ENCODE data around the gene PSMD10.

PSMD10 gene, protein sequence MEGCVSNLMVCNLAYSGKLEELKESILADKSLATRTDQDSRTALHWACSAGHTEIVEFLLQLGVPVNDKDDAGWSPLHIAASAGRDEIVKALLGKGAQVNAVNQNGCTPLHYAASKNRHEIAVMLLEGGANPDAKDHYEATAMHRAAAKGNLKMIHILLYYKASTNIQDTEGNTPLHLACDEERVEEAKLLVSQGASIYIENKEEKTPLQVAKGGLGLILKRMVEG

GRCh38 chrX:108091264-108091877 is at the start of gene PSMD10, which contains the start of gene ATG4A:
Gene PSMD10, minus strand, starts transcription at chrX:108091542. Its CDS starts 22 bp downstream, at chrX:108091520.
Gene ATG4A, plus strand, starts transcription at chrX:108091778. Its CDS starts 49 bp downstream, at chrX:108091827.
- intact Hi-C loops (cut with DNase I) = no loop called here
- DNase-seq = peak; percentile 87 to 99 (median 90)

- intact Hi-C loops (cut with DNase I) = no loop called here
- no peak for DNase-seq
Measured at GRCh38 chrX:108138814-108139702, 47.7 kb upstream of the PSMD10 start.

DNA sequence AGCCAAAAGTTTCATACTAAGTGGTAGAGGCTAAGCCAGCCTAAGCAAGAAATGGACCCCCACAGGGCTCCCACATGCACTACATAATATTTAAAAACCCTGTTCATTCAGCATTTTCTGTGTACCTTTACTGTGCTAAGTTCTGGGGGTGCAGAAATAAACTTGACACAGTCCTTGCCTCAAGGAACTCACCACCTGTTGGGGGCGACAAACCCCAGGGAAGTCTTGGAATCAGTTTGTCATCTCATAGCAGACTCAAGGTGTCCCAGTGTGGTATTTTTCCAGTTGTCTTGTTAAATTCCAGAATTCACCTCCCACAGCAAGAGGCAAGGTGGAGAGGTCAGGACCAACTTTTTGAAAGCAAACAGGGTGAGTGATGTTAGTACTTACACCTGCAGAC is 43.4 kb upstream of the PSMD10 start:
- intact Hi-C loops (cut with DNase I) = no loop called here
- DNase-seq = no peak

GRCh38 chrX:108132876-108133275 is 41.5 kb upstream of the PSMD10 start:
- intact Hi-C loops (cut with DNase I) = no loop called here
- no peak for DNase-seq

DNA sequence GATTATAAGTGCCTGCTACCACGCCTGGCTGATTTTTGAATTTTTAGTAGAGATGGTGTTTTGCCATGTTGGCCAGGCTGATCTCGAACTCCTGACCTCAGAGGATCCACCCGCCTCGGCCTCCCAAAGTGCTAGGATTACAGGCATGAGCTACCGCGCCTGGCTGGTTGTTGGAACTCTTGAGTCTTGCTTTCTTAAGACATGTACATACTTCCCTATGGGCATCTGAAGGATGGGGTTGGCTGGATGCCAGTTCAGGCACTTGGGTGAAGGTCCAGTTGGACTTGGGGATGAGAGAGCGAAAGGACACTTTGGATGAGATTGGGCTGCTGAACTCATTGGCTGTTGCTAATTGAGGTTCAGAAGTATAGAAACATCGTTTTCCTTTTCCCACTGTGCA is 40.7 kb upstream of the PSMD10 start:
- no peak for DNase-seq
- intact Hi-C loops (cut with DNase I) = no loop called here

DNA sequence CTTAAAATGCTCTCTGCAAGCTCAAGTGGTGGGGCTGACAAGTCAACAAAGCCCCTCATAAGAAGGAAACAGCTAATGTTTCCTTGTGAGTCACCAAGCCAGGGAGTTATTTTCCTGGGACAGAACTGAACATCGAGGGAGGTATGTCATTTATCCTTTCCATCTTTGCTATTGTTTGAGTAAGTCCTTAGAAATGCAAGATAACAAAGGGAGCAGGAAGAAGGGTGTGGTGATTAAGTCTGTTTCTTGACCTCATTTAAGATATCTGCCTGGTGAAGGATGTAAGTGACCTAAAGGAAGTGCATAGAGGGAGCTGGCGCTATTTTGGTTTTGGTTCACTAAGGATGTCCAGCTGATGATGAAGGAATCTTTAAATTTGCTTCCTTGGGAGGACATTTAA is 40.1 kb upstream of the PSMD10 start:
- intact Hi-C loops (cut with DNase I) = no loop called here

GRCh38 chrX:108130889-108131288 is 39.5 kb upstream of the PSMD10 start:
- intact Hi-C loops (cut with DNase I) = no loop called here
- DNase-seq = no peak

More for the DNA sequence above, 40.1 kb upstream of the PSMD10 start:
- DNase-seq = no peak

DNA sequence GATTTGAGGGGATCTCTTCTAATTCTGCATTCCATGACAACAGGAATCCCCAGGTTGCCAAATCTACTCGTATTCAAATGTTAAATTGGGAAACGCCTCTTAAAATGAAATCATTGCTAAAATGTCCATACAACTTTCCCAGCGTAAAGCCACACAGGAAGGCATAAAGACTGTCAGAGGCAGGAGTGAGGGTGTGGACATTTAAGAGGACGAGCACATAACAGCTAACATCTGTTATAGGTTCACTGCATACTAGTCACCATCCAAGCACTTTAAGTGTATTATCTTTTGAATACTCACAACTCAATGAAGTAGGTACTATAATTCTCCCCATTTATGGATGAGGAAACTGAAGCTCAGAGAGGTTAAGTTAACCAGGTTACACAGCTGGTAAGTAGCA is 35.8 kb upstream of the PSMD10 start:
- intact Hi-C loops (cut with DNase I) = no loop called here
- no peak for DNase-seq

DNA sequence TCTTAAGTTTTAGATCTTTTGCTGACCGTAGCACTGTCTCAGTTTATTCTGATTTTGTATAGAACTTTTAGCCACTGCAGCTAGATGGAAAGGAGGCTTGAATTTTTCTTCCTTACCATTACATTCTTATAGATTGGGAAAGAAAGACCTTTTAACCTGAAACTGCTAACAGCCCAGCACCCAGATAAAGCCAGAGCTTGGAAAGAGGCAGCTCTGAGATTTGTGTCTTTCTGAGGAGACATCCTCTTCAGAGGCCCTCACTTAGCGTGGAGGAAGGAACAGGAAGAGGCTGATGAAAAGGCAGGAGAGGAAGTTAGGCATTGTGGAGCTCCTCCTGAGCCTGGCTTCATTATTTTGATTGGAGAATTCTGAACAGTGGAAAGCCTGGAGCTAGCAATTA is 35.3 kb upstream of the PSMD10 start:
- intact Hi-C loops (cut with DNase I) = no loop called here
- DNase-seq = no peak

- no peak for DNase-seq
- intact Hi-C loops (cut with DNase I) = no loop called here
Measured at GRCh38 chrX:108123591-108124366, 32.4 kb upstream of the PSMD10 start.

DNA sequence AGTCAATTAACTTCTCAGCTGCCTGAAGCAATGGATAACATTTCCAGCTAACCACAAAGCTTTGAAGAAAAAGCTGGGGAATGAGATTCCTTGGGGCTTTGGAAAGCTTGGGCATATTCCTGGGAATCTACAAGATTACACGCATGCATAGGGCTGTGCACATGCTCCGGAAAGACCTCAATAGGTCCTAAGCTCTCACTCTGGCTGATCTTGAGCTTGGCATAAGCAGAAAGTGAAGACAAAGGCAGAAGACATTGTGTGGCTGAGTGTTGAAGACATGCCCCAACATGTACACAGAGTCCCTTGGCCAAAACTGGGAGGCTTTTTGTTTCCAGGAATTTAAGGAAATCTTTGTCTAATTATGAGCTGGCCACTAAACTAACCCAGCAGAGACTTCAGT is 31.4 kb upstream of the PSMD10 start:
- intact Hi-C loops (cut with DNase I) = no loop called here
- DNase-seq = no peak

- no peak for DNase-seq
- intact Hi-C loops (cut with DNase I) = no loop called here
Measured at GRCh38 chrX:108121291-108121690, 29.9 kb upstream of the PSMD10 start.

- intact Hi-C loops (cut with DNase I) = no loop called here
- no peak for DNase-seq
Measured at GRCh38 chrX:108117988-108118387, 26.6 kb upstream of the PSMD10 start.

DNA sequence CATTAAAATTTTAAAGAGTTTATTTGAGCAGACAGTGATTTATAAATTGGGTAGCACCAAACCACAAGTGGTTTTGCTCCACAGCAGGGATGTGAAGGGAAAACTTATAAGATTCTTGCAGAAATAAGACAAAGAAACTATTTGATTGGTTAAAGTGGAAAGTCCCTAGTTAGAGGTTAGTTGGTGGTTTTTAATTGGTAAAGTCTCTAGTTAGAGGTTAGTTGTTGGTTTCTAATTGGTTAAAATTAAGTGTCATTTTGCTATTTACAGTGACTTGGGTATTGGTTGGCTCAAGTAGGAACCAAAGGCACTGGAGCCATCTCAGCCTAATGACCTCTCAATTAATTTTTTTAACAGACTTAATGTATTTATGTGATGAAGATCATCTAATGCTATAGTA is 23.2 kb upstream of the PSMD10 start:
- intact Hi-C loops (cut with DNase I) = no loop called here
- no peak for DNase-seq

GRCh38 chrX:108105473-108105872 is 14.1 kb upstream of the PSMD10 start:
- DNase-seq = no peak
- intact Hi-C loops (cut with DNase I) = no loop called here

- intact Hi-C loops (cut with DNase I) = no loop called here
- DNase-seq = no peak
Measured at GRCh38 chrX:108097380-108097779, 6.0 kb upstream of the PSMD10 start.

DNA sequence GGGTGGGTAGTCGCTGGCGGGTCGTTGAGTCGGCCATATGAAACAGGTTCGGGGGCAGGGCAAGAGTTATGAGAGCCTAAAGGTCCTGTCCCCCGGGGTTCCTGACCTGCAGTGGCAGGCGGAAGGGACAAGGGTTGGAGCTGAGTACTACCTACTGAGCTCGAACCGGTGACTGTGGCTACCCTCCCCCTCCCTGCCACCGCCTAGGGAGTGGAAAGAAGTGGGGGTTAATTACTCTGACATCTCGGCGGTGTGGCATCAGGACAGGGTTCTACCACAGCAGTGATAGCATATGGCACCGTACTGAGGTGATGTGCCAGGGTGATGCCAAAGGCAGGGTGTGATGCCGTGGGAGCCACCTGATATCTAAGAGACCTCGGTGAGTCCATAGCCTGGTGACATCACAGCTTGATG is 543 bp upstream of the PSMD10 start:
- DNase-seq = no peak
- intact Hi-C loops (cut with DNase I) = no loop called here

DNA sequence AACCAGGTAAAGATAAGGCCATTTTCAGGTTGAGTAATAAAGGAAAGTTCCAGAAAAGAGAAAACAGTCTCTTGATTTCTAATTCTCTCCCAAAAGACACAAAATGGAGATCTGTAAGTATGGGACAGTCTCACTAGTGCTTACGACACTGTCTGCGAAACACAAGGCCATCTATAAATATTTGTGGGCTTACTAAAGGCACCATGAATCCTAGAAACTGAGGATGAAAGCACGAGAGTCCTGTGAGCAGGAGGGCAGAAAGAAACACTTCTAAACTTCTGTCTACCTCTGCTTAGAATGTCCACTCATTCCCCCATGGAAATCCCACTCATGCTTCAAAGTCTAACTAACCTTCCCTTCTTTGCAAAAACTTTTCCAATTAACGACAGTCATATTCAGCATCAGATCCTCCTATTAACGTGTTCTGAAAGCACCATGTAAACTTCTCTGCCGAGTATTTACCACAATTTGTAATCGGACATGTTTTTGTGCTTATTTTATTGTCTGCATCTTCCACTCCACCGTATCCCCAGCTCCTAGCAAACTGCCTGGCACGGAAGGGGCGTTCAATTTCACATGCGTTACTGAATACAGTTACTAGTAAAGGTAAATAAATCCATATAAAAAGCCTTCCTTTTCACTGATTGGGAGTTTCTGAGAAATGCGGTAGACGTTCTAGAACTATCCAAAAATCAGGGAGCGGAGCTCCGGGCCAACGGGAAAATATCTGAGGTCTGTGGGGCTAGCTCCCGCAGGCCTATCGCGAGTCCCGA is 665 bp downstream of the PSMD10 start:
- intact Hi-C loops (cut with DNase I) = no loop called here
- DNase-seq = no peak

DNA sequence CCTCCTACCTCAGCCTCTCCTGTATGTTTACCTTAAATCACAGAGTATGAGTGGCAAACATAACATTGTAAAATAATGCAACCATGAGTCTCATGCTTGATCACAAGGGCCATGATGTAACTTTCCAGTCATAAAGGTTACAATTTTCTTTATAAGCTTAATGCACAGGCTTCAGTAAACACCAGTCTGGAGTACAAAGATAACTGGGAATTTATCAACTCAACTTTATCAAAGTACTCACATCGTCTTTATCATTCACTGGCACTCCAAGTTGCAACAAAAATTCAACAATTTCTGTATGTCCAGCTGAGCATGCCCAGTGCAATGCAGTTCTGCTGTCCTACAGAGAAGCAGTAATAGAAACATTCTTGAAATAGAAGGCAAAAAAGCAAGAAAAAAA is 2.8 kb downstream of the PSMD10 start:
- intact Hi-C loops (cut with DNase I) = no loop called here
- no peak for DNase-seq

- intact Hi-C loops (cut with DNase I) = no loop called here
- DNase-seq = no peak
Measured at GRCh38 chrX:108087792-108088191, 3.5 kb downstream of the PSMD10 start.

All from posterior cingulate gyrus (tissue), 11 donors.